ENCODE data around the gene TFDP2.

DNA sequence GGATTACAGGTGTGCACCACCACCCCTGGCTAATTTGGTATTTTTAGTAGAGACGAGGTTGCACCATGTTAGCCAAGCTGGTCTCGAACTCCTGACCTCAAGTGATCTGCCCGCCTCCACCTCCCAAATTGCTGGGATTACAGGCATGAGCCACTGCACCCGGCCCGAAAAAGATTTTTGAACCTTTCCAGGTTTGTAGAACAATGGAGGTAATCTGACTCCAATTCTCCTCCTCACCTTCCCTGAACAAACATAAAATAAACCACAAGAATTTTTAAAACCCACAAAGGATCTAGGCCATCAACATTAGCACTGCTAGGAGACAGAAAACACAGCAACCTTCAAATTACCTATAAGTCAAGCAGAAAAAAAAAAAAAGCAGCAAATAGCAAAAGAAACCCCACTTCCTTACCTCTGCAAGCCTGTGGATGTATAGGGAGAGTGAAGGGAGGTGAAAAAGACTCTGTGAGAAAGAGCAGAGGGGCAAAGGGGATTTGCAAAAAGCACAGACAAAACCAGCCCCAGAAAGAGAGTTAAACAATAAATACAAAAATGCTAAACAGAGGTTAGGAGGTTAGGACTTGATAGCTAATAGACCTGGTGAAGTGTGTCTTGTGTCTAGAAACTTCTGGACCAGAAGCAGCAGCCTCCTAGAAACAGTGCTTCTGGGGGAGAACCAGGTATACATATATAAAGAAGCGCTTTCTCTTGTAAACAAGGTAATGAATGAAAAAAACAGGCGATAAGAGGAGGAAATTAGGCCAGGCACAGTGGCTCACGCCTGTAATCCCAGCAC, 32.1 kb downstream of the TFDP2 start:
- TF ChIP-seq RAD21 (IDR thresholded peaks at IDR 0.05; ENCODE audit: low read depth), result no peak
- no peak for TF ChIP-seq TAF1 (IDR thresholded peaks at IDR 0.05; ENCODE audit: low read depth)
- TF ChIP-seq EP300 (IDR thresholded peaks at IDR 0.05; ENCODE audit: borderline replicate concordance), result peak; percentile 23; the same call in 1 of the 2 replicates
- TF ChIP-seq, protein P1, sequence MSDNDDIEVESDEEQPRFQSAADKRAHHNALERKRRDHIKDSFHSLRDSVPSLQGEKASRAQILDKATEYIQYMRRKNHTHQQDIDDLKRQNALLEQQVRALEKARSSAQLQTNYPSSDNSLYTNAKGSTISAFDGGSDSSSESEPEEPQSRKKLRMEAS (IDR thresholded peaks at IDR 0.05), result no peak
- TF ChIP-seq USF1 (IDR thresholded peaks at IDR 0.05), result no peak
- no peak for TF ChIP-seq CEBPB (IDR thresholded peaks at IDR 0.05)
- TF ChIP-seq REST (IDR thresholded peaks at IDR 0.05; ENCODE audit: low read depth), result no peak
- TF ChIP-seq TCF12 (IDR thresholded peaks at IDR 0.05; ENCODE audit: low read depth), result peak; percentile 40; the same call in 1 of the 2 replicates
- no peak for TF ChIP-seq CREB1 (IDR thresholded peaks at IDR 0.05; ENCODE audit: low read depth)
